BE2C (cell line): Measurements from ENCODE around the gene MGMT.

Source experiments
- DNase-seq: peaks from one replicate; pipeline ENCODE4 v3.0.0-alpha.2; 2020
- H3K27me3 ChIP-seq: fragments of 250-450 bp; sonication (Bioruptor Pico); 2 replicates; pipeline ENCODE4 v1.5.1; 2020; ENCODE audit warnings: mild to moderate bottlenecking
- H3K36me3 ChIP-seq: fragments of 250-450 bp; sonication (Bioruptor Pico); 2 replicates; pipeline ENCODE4 v1.5.1; 2020; ENCODE audit warnings: mild to moderate bottlenecking
- H3K4me1 ChIP-seq: fragments of 250-450 bp; sonication (Bioruptor Pico); 2 replicates; pipeline ENCODE4 v1.5.1; 2020
- H3K4me3 ChIP-seq: 2 replicates; pipeline ENCODE4 v1.5.1; 2011; ENCODE audit warnings: low read depth, low read length
- H3K9me3 ChIP-seq: fragments of 250-450 bp; sonication (Bioruptor Pico); 2 replicates; pipeline ENCODE4 v1.5.1; 2020
- TF ChIP-seq, protein P1 (sequence below): IDR thresholded peaks from 2 replicates; pipeline ENCODE4 v1.5.1; 2012; ENCODE audit warnings: mild to moderate bottlenecking, low read depth, low read length

MGMT gene

DNA sequence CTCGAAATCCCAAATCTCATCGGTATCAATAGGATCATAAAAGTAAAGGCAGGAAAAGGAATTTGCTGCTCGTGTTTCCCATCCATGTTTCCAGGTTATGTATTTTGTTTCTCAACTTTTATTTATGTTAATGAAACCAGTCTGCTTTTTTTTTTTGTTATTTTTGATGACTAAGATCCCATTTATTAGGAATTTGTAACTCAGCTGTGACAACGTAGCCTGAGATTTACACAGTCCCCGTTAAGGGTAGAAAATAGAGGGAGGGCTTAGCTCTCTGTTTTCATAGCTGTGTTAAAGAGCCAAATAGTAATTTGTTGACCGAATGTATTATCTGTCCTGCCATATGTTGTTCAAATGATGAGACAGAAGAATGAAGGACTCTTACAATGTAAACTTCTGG, 164.0 kb downstream of the MGMT start:
- Histone ChIP-seq H3K4me1 (no peaks in the 10 kb centered on the region), H3K36me3 (no peaks in the 10 kb centered on the region), H3K27me3 (no peaks in the 10 kb centered on the region), H3K9me3 (no peaks in the 10 kb centered on the region), H3K4me3 (no peak overlapping the region)
- TF ChIP-seq, protein P1, sequence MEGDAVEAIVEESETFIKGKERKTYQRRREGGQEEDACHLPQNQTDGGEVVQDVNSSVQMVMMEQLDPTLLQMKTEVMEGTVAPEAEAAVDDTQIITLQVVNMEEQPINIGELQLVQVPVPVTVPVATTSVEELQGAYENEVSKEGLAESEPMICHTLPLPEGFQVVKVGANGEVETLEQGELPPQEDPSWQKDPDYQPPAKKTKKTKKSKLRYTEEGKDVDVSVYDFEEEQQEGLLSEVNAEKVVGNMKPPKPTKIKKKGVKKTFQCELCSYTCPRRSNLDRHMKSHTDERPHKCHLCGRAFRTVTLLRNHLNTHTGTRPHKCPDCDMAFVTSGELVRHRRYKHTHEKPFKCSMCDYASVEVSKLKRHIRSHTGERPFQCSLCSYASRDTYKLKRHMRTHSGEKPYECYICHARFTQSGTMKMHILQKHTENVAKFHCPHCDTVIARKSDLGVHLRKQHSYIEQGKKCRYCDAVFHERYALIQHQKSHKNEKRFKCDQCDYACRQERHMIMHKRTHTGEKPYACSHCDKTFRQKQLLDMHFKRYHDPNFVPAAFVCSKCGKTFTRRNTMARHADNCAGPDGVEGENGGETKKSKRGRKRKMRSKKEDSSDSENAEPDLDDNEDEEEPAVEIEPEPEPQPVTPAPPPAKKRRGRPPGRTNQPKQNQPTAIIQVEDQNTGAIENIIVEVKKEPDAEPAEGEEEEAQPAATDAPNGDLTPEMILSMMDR, result no peak
- no peak for DNase-seq

DNA sequence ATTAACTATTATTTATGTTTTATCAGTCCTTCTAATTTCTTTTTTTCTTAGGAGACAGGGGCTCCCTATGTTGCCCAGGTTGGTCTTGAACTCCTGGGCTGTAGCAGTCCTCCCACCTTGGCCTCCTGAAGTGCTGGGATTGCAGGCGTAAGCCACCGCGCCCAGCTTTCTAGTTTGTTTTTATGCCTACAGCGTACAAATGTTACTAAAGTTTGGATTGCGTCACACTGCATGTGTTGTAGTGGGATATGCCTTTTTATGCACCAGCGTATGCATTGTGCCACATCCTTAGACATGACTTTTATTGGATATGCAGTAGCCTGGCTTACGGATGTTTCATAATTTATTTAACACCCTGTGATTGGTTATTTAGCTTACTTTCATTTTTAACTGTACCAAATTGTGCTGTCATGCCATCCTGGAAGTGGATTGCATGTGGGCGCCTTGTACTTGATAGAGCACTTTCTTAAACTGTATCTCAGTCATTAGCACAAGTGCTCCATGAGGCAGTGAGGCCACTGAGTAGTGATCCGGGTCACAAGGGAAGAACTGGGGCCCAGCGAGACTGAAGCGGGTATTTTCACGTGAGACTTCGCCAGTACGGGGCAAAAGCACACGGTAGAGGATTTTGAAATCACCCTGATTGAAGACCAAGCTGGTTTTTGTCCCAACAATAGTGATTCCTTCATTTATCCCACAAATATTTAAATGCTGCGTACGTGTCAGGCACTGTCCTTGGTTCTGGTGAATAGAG, 165.0 kb downstream of the MGMT start:
- Histone ChIP-seq H3K36me3 (no peaks in the 10 kb centered on the region), H3K4me3 (no peak overlapping the region), H3K27me3 (no peaks in the 10 kb centered on the region), H3K9me3 (no peaks in the 10 kb centered on the region), H3K4me1 (no peaks in the 10 kb centered on the region)
- DNase-seq, result no peak
- TF ChIP-seq, protein P1, result no peak

DNA sequence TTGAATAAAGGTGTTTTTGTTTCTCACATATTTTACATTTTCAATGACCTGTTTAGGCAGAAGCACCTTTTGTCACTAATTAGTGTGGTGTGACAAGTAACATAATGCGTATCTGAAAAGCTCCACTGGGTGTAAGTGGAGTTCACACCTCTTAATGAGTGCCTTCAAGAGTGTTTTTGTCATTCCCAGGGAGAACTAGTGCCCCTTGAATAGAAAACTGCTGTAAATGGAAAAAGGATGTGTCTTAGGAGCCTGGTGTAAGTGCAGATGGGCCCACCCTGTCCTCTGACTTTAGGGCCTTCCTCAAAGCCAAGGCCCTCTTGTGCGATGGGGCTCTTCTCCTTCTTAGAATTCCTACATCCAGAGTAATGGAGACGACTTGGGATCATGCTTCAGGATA, 170.0 kb downstream of the MGMT start:
- Histone ChIP-seq H3K36me3 (no peaks in the 10 kb centered on the region), H3K27me3 (no peaks in the 10 kb centered on the region), H3K4me3 (no peak overlapping the region), H3K9me3 (no peaks in the 10 kb centered on the region), H3K4me1 (no peaks in the 10 kb centered on the region)
- TF ChIP-seq, protein P1, result no peak
- no peak for DNase-seq

DNA sequence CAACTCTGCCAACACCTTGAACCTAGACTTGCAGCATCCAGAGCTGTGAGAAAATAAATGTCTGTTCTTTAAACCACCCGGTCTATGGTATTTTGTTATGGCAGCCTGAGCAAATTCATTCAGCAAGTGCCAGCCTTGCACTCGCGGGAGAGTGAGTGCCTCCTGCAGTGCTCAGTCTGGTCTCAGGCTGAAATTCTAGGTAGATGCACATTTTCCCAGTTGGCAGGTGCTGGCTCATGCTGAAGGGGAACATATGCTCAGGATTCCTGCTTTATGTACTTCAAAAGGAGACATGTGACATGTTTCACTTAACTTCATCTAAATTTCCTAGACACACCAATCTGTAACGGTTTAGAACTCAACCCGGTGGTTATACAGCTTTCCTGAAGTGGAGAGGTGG, 170.8 kb downstream of the MGMT start:
- no peaks in the 10 kb centered on the region for H3K4me1 ChIP-seq
- TF ChIP-seq, protein P1, result no peak
- no peak overlapping the region for H3K4me3 ChIP-seq

DNA sequence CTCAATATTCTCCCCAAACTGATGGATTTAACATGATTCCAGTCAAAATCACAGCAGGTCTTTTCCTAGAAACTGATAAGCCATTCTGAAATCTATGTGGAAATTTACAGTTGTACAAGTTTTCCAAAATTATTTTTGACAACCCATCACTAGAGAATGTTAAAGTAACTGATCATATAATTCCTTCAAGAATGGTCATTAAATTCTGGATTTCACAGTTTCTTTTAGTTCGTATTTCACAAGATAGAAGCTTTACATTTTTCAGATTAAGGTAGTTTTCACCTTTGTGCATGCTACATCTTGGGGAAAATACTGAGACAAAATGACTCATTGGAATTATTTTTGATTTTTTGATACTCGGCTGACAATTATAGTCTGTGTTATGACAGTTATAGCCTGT, 174.3 kb downstream of the MGMT start:
- no peaks in the 10 kb centered on the region for H3K27me3 ChIP-seq
- TF ChIP-seq, protein P1, result no peak
- H3K36me3 ChIP-seq, result no peaks in the 10 kb centered on the region

More for the DNA sequence above, 170.8 kb downstream of the MGMT start:
- DNase-seq, result no peak
- Histone ChIP-seq H3K9me3 (no peaks in the 10 kb centered on the region), H3K36me3 (no peaks in the 10 kb centered on the region), H3K27me3 (no peaks in the 10 kb centered on the region)

DNA sequence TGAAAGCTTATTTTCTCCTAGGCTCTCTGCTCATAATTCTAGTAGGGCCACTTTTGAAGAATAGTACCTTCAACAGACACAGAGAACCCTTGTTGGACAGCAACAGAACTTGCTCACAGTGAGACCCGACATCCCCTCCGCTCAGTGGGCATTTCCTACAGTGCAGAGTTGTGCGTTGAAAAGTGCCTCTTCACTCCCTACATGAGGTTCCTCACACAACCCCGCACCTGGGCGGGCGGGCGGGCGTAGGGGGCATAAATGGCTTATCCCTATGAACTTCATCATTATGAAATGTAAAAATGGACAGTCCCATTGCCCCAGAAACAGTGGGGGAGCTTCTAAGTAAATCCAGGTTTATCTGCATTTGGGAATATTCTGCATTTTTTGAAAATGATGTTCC, 174.9 kb downstream of the MGMT start:
- Histone ChIP-seq H3K9me3 (no peaks in the 10 kb centered on the region), H3K4me1 (no peaks in the 10 kb centered on the region), H3K27me3 (no peaks in the 10 kb centered on the region), H3K36me3 (no peaks in the 10 kb centered on the region), H3K4me3 (no peak overlapping the region)
- DNase-seq, result no peak
- TF ChIP-seq, protein P1, result no peak

More for the DNA sequence above, 174.3 kb downstream of the MGMT start:
- Histone ChIP-seq H3K9me3 (no peaks in the 10 kb centered on the region), H3K4me3 (no peak overlapping the region), H3K4me1 (no peaks in the 10 kb centered on the region)
- no peak for DNase-seq
